KOPT-K1 (cell line): ENCODE results near the gene NKD2.
A peak's percentile ranks its signal among the peaks of the same experiment; 100 is the strongest.
"Not testable (repeated sequence)": the region's sequence is repeated elsewhere in the genome, so short reads cannot be mapped to it uniquely, and the experiment has no call there.

Source experiments
- H3K27ac ChIP-seq: fragments of 200-600 bp; sonication (generic); 2 replicates; pipeline ENCODE4 v1.5.1; 2016; ENCODE audit warnings: antibody characterized with exemption, mild to moderate bottlenecking, low read depth, low read length; ENCODE audit not compliant: poor library complexity, severe bottlenecking
- H3K36me3 ChIP-seq: fragments of 200-600 bp; sonication (generic); 2 replicates; pipeline ENCODE4 v1.5.1; 2017; ENCODE audit warnings: antibody characterized with exemption, mild to moderate bottlenecking, low read length, moderate library complexity; ENCODE audit not compliant: insufficient read depth
- H3K9me3 ChIP-seq: fragments of 200-600 bp; sonication (generic); 2 replicates; pipeline ENCODE4 v1.5.1; 2017; ENCODE audit warnings: antibody characterized with exemption, low read length, mild to moderate bottlenecking; ENCODE audit not compliant: insufficient read depth, poor library complexity, severe bottlenecking

Gene NKD2

GRCh38 chr5:987761-988160 lies 20.8 kb upstream of the NKD2 start:
- H3K9me3 ChIP-seq: peaks cover 48% of the 10 kb centered on the region
- no peak overlapping the region for H3K27ac ChIP-seq
- H3K36me3 ChIP-seq: peaks cover 52% of the 10 kb centered on the region

GRCh38 chr5:988322-988721 lies 20.3 kb upstream of the NKD2 start:
- Histone ChIP-seq H3K36me3 (peaks cover 53% of the 10 kb centered on the region), H3K27ac (no peak overlapping the region), H3K9me3 (peaks cover 48% of the 10 kb centered on the region)

- Histone ChIP-seq H3K9me3 (peaks cover 38% of the 10 kb centered on the region), H3K27ac (peak overlapping the region; percentile 39), H3K36me3 (peaks cover 41% of the 10 kb centered on the region)
These were observed 18.6 kb upstream of the NKD2 start for GRCh38 chr5:989961-990530.

- H3K9me3 ChIP-seq: peaks cover 22% of the 10 kb centered on the region
- H3K36me3 ChIP-seq: peaks cover 35% of the 10 kb centered on the region
- peak overlapping the region; percentile 52 for H3K27ac ChIP-seq
These were observed 16.9 kb upstream of the NKD2 start for GRCh38 chr5:991472-992267.

- H3K9me3 ChIP-seq: no peaks in the 10 kb centered on the region
- peak overlapping the region; percentile 88 for H3K27ac ChIP-seq
- peaks cover 10% of the 10 kb centered on the region for H3K36me3 ChIP-seq
These were observed 14.4 kb upstream of the NKD2 start for GRCh38 chr5:994272-994607.

- H3K36me3 ChIP-seq: peaks cover 6% of the 10 kb centered on the region
- peak overlapping the region; percentile 88 for H3K27ac ChIP-seq
- H3K9me3 ChIP-seq: no peaks in the 10 kb centered on the region
These were observed 13.8 kb upstream of the NKD2 start for GRCh38 chr5:994821-995220.

GRCh38 chr5:995318-995717 lies 13.3 kb upstream of the NKD2 start:
- Histone ChIP-seq H3K27ac (peak overlapping the region; percentile 88), H3K9me3 (no peaks in the 10 kb centered on the region)

GRCh38 chr5:997001-997474 lies 11.6 kb upstream of the NKD2 start:
- no peaks in the 10 kb centered on the region for H3K9me3 ChIP-seq
- peak overlapping the region; percentile 88 for H3K27ac ChIP-seq
- H3K36me3 ChIP-seq: peaks cover 4% of the 10 kb centered on the region; the same call in 1 of the 2 replicates

More at GRCh38 chr5:995318-995717, 13.3 kb upstream of the NKD2 start:
- H3K36me3 ChIP-seq: peaks cover 4% of the 10 kb centered on the region; the same call in 1 of the 2 replicates

GRCh38 chr5:997711-998110 lies 10.9 kb upstream of the NKD2 start:
- H3K27ac ChIP-seq: peak overlapping the region; percentile 88
- H3K36me3 ChIP-seq: peaks cover 2% of the 10 kb centered on the region; the same call in 1 of the 2 replicates
- no peaks in the 10 kb centered on the region for H3K9me3 ChIP-seq

GRCh38 chr5:998246-999031 lies 10.2 kb upstream of the NKD2 start:
- Histone ChIP-seq H3K27ac (peak overlapping the region; percentile 88), H3K36me3 (no peaks in the 10 kb centered on the region), H3K9me3 (no peaks in the 10 kb centered on the region)

GRCh38 chr5:999032-999501 lies 9.5 kb upstream of the NKD2 start:
- Histone ChIP-seq H3K27ac (no peak overlapping the region), H3K36me3 (no peaks in the 10 kb centered on the region), H3K9me3 (no peaks in the 10 kb centered on the region)

GRCh38 chr5:999724-1000123 lies 8.9 kb upstream of the NKD2 start:
- H3K9me3 ChIP-seq: no peaks in the 10 kb centered on the region
- no peak overlapping the region for H3K27ac ChIP-seq
- H3K36me3 ChIP-seq: no peaks in the 10 kb centered on the region

- H3K9me3 ChIP-seq: no peaks in the 10 kb centered on the region
- H3K36me3 ChIP-seq: no peaks in the 10 kb centered on the region
- no peak overlapping the region for H3K27ac ChIP-seq
These were observed 8.3 kb upstream of the NKD2 start for GRCh38 chr5:1000329-1000728.

- H3K9me3 ChIP-seq, H3K27ac ChIP-seq, H3K36me3 ChIP-seq: not testable (repeated sequence)
These were observed 7.8 kb upstream of the NKD2 start for GRCh38 chr5:1000831-1001230.
